Neuronal stem cell (in vitro differentiated cells): Measurements from ENCODE around the gene CD36.
A peak's percentile ranks its signal among the peaks of the same experiment; 100 is the strongest.

ENCODE experiments used
- DNase-seq: peaks from one replicate; pipeline ENCODE4 v3.0.0-alpha.2; 2013; ENCODE audit warnings: low spot score
- H2AFZ ChIP-seq: one replicate; pipeline ENCODE4 v1.6.1; 2013; ENCODE audit warnings: mild to moderate bottlenecking, low read length, inconsistent platforms
- H2AK5ac ChIP-seq: 2 replicates; pipeline ENCODE4 v1.6.1; 2013; ENCODE audit warnings: low read depth, mild to moderate bottlenecking, inconsistent platforms, low read length, moderate library complexity, mixed read lengths
- H2BK120ac ChIP-seq: 2 replicates; pipeline ENCODE4 v1.6.1; 2013; ENCODE audit warnings: low read depth, mild to moderate bottlenecking, inconsistent platforms, low read length, moderate library complexity, mixed read lengths
- H2BK12ac ChIP-seq: one replicate; pipeline ENCODE4 v1.6.1; 2013; ENCODE audit warnings: low read length, inconsistent platforms
- H2BK15ac ChIP-seq: 2 replicates; pipeline ENCODE4 v1.6.1; 2013; ENCODE audit warnings: mild to moderate bottlenecking, low read length, inconsistent platforms, mixed read lengths
- H2BK5ac ChIP-seq: one replicate; pipeline ENCODE4 v1.6.1; 2013; ENCODE audit warnings: inconsistent platforms, mild to moderate bottlenecking, low read length, moderate library complexity
- H3K14ac ChIP-seq: one replicate; pipeline ENCODE4 v1.6.1; 2013; ENCODE audit warnings: low read length, inconsistent platforms
- H3K18ac ChIP-seq: 2 replicates; pipeline ENCODE4 v1.6.1; 2013; ENCODE audit warnings: low read length, inconsistent platforms
- H3K23ac ChIP-seq: 2 replicates; pipeline ENCODE4 v1.6.1; 2013; ENCODE audit warnings: low read depth, mild to moderate bottlenecking, mixed read lengths, low read length, inconsistent platforms; ENCODE audit not compliant: poor library complexity
- H3K27ac ChIP-seq: replicated peaks from 3 replicates; pipeline ENCODE4 v1.5.1; 2013; ENCODE audit warnings: low read length, inconsistent platforms
- H3K27me3 ChIP-seq, 3 experiments: 2 replicates each; pipeline ENCODE4 v1.6.1; 2013; ENCODE audit warnings: low read length in 3 of 3, mild to moderate bottlenecking in 2 of 3, inconsistent platforms in 1 of 3, low read depth in 1 of 3, mixed read lengths in 1 of 3, moderate library complexity in 1 of 3; ENCODE audit not compliant: control insufficient read depth in 3 of 3, insufficient read depth in 3 of 3
- H3K36me3 ChIP-seq, 2 donors: replicated peaks in 1 of 2; 2 replicates each; pipeline ENCODE4 v1.6.1; 2013; ENCODE audit warnings: low read length in 2 of 2; ENCODE audit not compliant: control insufficient read depth in 2 of 2, insufficient read depth in 2 of 2
- H3K4ac ChIP-seq: 2 replicates; pipeline ENCODE4 v1.6.1; 2013; ENCODE audit warnings: inconsistent platforms, mild to moderate bottlenecking, low read length, moderate library complexity
- H3K4me1 ChIP-seq, 2 donors: 1 replicate in 1 of 2; 2 replicates in 1 of 2; pipeline ENCODE4 v1.6.1; 2013; ENCODE audit warnings: low read length in 2 of 2, low read depth in 1 of 2; ENCODE audit not compliant: control insufficient read depth in 2 of 2, insufficient read depth in 1 of 2
- H3K4me2 ChIP-seq: one replicate; pipeline ENCODE4 v1.6.1; 2013; ENCODE audit warnings: mild to moderate bottlenecking, low read length, inconsistent platforms; ENCODE audit not compliant: insufficient read depth, poor library complexity, severe bottlenecking
- H3K4me3 ChIP-seq, 2 donors: 2 replicates each; pipeline ENCODE4 v1.5.1; 2013; ENCODE audit warnings: low read length in 2 of 2, mild to moderate bottlenecking in 2 of 2, inconsistent platforms in 1 of 2, moderate library complexity in 1 of 2
- H3K79me1 ChIP-seq: one replicate; pipeline ENCODE4 v1.6.1; 2013; ENCODE audit warnings: low read depth, mild to moderate bottlenecking, inconsistent platforms, low read length, moderate library complexity
- H3K9ac ChIP-seq: one replicate; pipeline ENCODE4 v1.6.1; 2013; ENCODE audit warnings: mild to moderate bottlenecking, low read depth, low read length, inconsistent platforms; ENCODE audit not compliant: poor library complexity
- H3K9me3 ChIP-seq, 2 donors: replicated peaks in 1 of 2; 2 replicates each; pipeline versions ENCODE3 to v1.6.1; 2013; ENCODE audit warnings: low read length in 2 of 2, mild to moderate bottlenecking in 2 of 2, inconsistent platforms in 1 of 2, low read depth in 1 of 2, mixed read lengths in 1 of 2, moderate library complexity in 1 of 2; ENCODE audit not compliant: control insufficient read depth in 2 of 2, insufficient read depth in 1 of 2
- H4K8ac ChIP-seq: one replicate; pipeline ENCODE4 v1.6.1; 2013; ENCODE audit warnings: low read depth, mild to moderate bottlenecking, inconsistent platforms, low read length, moderate library complexity
- H4K91ac ChIP-seq: one replicate; pipeline ENCODE4 v1.6.1; 2013; ENCODE audit warnings: low read length, low read depth, mild to moderate bottlenecking, inconsistent platforms; ENCODE audit not compliant: poor library complexity
- WGBS, 2 donors: extraction: QIAGEN DNeasy Blood & Tissue Kit; methylation state at CpG; one replicate each; pipeline ENCODE4 v1.1.7; 2013; ENCODE audit warnings: missing lambda C conversion rate in 2 of 2, mixed read lengths in 1 of 2; ENCODE audit not compliant: insufficient read length in 2 of 2, insufficient replicate concordance in 1 of 2; ENCODE audit errors: extremely low coverage in 2 of 2; 5-methylcytosine and 5-hydroxymethylcytosine counted together

CD36 gene

DNA sequence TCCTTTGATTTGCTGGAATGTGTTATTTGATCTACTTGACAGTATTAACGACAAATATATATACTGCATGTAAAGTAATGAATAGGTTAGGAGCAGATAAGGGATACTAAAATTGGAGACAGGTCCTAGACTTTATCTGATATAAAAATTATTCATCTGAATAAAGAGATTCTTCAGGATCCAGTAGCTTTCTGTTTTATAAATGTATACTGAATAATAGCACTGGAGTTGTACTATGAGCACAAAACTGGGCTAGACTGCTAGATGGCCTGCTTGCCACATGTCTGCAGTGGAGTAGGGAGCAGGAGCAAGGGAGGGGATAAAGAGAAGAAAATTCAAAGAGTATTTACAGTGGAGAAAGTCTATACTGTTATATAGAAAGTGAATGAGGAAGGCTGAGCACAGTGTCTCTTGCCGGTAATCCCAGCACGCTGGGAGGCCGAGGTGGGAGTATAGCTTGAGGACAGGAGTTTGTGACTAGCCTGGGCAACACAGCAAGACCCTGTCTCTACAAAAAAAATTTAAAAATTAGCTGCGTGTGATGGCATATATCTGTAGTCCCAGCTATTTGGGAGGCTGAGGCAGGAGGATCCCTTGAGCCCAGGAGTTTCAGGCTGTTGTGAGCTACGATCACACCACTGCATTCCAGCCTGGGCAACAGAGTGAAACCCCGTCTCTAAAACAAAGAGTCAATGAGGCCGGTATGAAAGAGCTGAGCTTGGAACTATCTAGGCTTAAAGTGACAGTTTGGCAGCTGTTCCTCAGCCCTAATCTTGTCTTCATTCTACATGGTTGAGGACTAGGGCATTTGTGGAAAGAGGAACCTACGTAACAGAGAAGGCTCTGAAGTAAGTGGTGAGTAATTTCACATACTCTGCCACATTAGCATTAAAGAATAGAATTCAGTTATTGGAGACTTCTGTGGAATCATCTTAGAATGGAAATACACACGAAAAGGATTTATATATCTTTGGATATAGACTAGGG lies 41.8 kb downstream of the CD36 start:
- no peaks in the 10 kb centered on the region for H3K79me1 ChIP-seq
- no peaks in the 10 kb centered on the region for H3K4me1 ChIP-seq
- no CpG with 5 or more reads among the region's 10 CpGs for WGBS, 2 donors

DNA sequence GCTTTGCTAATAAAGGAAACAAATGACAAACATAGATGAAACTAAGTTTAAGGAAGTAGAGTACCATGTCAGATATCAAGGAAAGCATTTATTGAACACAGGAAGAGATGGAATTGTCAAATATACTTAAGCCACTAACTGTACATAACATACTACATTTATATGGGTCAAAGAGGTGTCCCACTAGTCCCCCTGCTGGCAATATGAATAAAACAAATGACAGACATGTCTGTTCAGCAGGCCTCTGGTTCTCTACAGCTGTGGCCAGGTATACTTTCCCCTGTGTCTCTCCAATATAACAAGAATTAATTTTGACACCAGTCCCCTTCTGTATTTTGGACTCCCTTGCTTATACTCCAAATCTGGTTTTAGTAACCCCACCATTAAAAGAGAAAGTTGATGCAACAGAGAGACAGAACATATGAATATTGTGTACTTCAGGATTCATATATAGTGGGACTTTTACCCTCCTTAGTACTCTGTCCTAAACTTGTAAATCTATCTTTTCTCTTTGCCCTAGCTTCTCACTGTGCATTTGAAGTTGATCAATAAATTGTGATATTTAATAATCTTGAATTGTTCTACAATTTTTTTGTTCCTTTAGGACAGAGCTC lies 42.9 kb downstream of the CD36 start:
- no peak overlapping the region for H3K9ac ChIP-seq
- H2BK5ac ChIP-seq = no peak overlapping the region
- no peak overlapping the region for H3K18ac ChIP-seq
- H2BK12ac ChIP-seq = no peak overlapping the region
- no peak overlapping the region for H3K4me2 ChIP-seq
- H2AFZ ChIP-seq = no peak overlapping the region
- no peak overlapping the region for H4K91ac ChIP-seq
- no peak overlapping the region for H2BK120ac ChIP-seq
- no peaks in the 10 kb centered on the region for H3K27me3 ChIP-seq
- no peaks in the 10 kb centered on the region for H3K9me3 ChIP-seq
- H3K79me1 ChIP-seq = no peaks in the 10 kb centered on the region
- no peak overlapping the region for H3K23ac ChIP-seq
- H3K4ac ChIP-seq = no peak overlapping the region
- H3K4me3 ChIP-seq = no peak overlapping the region
- H4K8ac ChIP-seq = no peak overlapping the region
- no peak overlapping the region for H3K14ac ChIP-seq
- H3K27ac ChIP-seq = no peak overlapping the region
- no peaks in the 10 kb centered on the region for H3K36me3 ChIP-seq
- DNase-seq = peak; percentile 2
- H2BK15ac ChIP-seq = no peak overlapping the region
- H3K4me1 ChIP-seq = no peaks in the 10 kb centered on the region
- H2AK5ac ChIP-seq = no peak overlapping the region

More for the DNA sequence above, 41.8 kb downstream of the CD36 start:
- Histone ChIP-seq H3K4ac (no peak overlapping the region), H3K9me3 (no peaks in the 10 kb centered on the region), H3K4me3 (no peak overlapping the region), H3K27ac (no peak overlapping the region), H3K9ac (no peak overlapping the region), H3K18ac (no peak overlapping the region), H2BK15ac (no peak overlapping the region), H2AFZ (no peak overlapping the region), H3K36me3 (no peaks in the 10 kb centered on the region), H2AK5ac (no peak overlapping the region), H3K23ac (no peak overlapping the region), H3K4me2 (no peak overlapping the region), H3K27me3 (no peaks in the 10 kb centered on the region), H2BK120ac (no peak overlapping the region), H2BK12ac (no peak overlapping the region), H4K8ac (no peak overlapping the region), H4K91ac (no peak overlapping the region), H2BK5ac (no peak overlapping the region), H3K14ac (no peak overlapping the region)
- no peak for DNase-seq

DNA sequence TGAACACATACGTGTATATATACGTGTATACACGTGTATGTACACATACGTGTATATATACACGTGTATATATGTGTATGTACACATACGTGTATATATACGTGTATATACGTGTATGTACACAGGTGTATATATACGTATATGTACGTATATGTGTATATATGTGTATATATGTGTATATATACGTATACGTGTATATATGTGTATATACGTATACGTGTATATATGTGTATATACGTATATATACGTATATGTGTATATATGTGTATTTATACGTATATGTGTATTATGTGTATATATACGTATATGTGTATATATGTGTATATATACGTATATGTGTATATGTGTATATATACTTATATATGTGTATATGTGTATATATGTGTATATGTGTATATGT lies 44.3 kb downstream of the CD36 start:
- no peak overlapping the region for H2BK15ac ChIP-seq
- no peak overlapping the region for H4K8ac ChIP-seq
- no peaks in the 10 kb centered on the region for H3K4me1 ChIP-seq
- no peak overlapping the region for H4K91ac ChIP-seq
- no peak overlapping the region for H3K9ac ChIP-seq
- H3K14ac ChIP-seq = no peak overlapping the region
- H3K4ac ChIP-seq = no peak overlapping the region
- H3K79me1 ChIP-seq = no peaks in the 10 kb centered on the region
- no peak for DNase-seq
- H3K27me3 ChIP-seq = no peaks in the 10 kb centered on the region
- H3K9me3 ChIP-seq = no peaks in the 10 kb centered on the region
- H2BK5ac ChIP-seq = no peak overlapping the region
- H2BK12ac ChIP-seq = no peak overlapping the region
- H3K36me3 ChIP-seq = no peaks in the 10 kb centered on the region
- H3K4me3 ChIP-seq = no peak overlapping the region
- H2BK120ac ChIP-seq = no peak overlapping the region
- WGBS, 2 donors = 100% methylated on average over 6 to 8 of the region's 19 CpGs
- no peak overlapping the region for H3K4me2 ChIP-seq
- H3K18ac ChIP-seq = no peak overlapping the region
- no peak overlapping the region for H2AK5ac ChIP-seq
- H2AFZ ChIP-seq = no peak overlapping the region
- no peak overlapping the region for H3K27ac ChIP-seq
- H3K23ac ChIP-seq = no peak overlapping the region

DNA sequence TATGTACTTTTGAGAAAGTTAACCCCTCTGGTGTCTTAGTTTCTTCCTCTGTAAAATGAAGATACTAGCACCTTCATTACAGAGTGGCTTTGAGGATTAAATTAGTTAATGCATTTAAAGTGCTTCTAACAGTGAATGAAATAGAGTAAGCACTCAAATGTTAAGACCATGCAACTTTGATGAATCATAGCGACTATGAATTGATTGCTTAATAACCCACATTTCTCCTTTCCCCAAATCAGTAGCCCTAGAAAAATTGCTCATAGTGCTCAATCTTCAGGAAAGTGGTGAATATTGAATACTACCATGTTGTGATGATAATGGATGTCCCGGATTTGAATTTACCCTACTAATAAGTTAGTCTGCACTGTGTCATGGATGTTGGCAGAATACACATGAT lies 48.1 kb downstream of the CD36 start:
- Histone ChIP-seq H2BK15ac (no peak overlapping the region), H2BK12ac (no peak overlapping the region), H3K9me3 (no peaks in the 10 kb centered on the region), H4K91ac (no peak overlapping the region), H3K79me1 (no peaks in the 10 kb centered on the region), H3K4me3 (no peak overlapping the region), H3K27ac (no peak overlapping the region), H3K4me2 (no peak overlapping the region), H3K4me1 (no peaks in the 10 kb centered on the region), H2AFZ (no peak overlapping the region), H2BK5ac (no peak overlapping the region), H3K27me3 (no peaks in the 10 kb centered on the region), H2AK5ac (no peak overlapping the region), H4K8ac (no peak overlapping the region), H3K4ac (no peak overlapping the region), H3K23ac (no peak overlapping the region), H3K18ac (no peak overlapping the region), H3K14ac (no peak overlapping the region), H3K9ac (no peak overlapping the region), H2BK120ac (no peak overlapping the region), H3K36me3 (no peaks in the 10 kb centered on the region)
- no peak for DNase-seq
- no CpG with 5 or more reads among the region's 2 CpGs for WGBS, 2 donors
